Activated T-helper 2 cell treated with anti-CD3 and anti-CD28 coated beads, Interferon-gamma antibody, Interleukin-2, Interleukin-4, amounts not matched to agents 10 μg/mL and 5 μg/mL and 100 μg/mL, durations not matched to agents 14 hours and 24 hours and 36 hours (primary cell): Measurements from ENCODE around the gene TRAPPC3. TPM values are rescaled to one million over a fixed set of nuclear protein-coding genes. Genes with fewer than 3 reads are reported as not detected.

ENCODE experiments used
- DNase-seq: peaks from one replicate; pipeline ENCODE4 v3.0.0; 2021; ENCODE audit warnings: low spot score
- H3K27ac Mint-ChIP-seq: one replicate; pipeline ENCODE4 v1.8.0; 2021; ENCODE audit warnings: mixed read lengths
- H3K27me3 Mint-ChIP-seq: one replicate; pipeline ENCODE4 v1.8.0; 2021; ENCODE audit warnings: low read depth, mixed read lengths
- H3K36me3 Mint-ChIP-seq: one replicate; pipeline ENCODE4 v1.8.0; 2021; ENCODE audit warnings: low read depth, mixed read lengths
- H3K4me1 Mint-ChIP-seq: one replicate; pipeline ENCODE4 v1.8.0; 2021; ENCODE audit warnings: low read depth, mixed read lengths
- H3K4me3 Mint-ChIP-seq: one replicate; pipeline ENCODE4 v1.8.0; 2021; ENCODE audit warnings: low read depth, mild to moderate bottlenecking, moderate library complexity, mixed read lengths
- H3K9me3 Mint-ChIP-seq: one replicate; pipeline ENCODE4 v1.8.0; 2021; ENCODE audit warnings: mixed read lengths
- intact Hi-C: fragments of 100-400 bp; cut with micrococcal nuclease; formaldehyde crosslinking; loops from one replicate; pipeline ENCODE4 v1.15.1; 2023
- total RNA-seq: library from RNA; stranded (reverse); gene quantifications from 2 replicates; pipeline ENCODE4 v1.2.3, GENCODE V29; 2022

Gene TRAPPC3
- total RNA-seq, 1 donor from 2014 or later, result 68.4 TPM

DNA sequence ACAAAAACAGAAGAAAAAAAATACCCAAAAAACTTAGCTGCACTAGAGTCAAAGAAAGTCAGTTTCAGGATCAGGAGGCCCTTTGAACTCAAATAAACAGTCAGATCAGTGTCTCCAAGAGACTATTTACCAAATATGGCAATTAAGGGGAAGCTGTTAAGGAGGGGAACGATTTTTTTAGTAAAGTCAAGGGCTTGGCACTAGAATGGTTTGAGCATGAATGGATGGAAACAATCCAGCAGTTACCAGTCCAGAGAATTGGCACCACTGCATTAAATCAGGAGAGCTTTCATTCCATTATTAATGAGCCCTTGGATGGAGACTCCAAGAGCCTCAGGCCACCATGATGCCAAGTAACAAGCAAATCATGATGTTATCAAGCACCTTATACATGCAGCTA, 7.2 kb downstream of the TRAPPC3 start:
- Mint-ChIP-seq H3K36me3 (peaks cover 49% of the 10 kb centered on the region), H3K4me1 (peaks cover 29% of the 10 kb centered on the region), H3K4me3 (no peak overlapping the region), H3K9me3 (peaks cover 3% of the 10 kb centered on the region), H3K27ac (no peak overlapping the region), H3K27me3 (no peaks in the 10 kb centered on the region)
- no peak for DNase-seq
- intact Hi-C loops, result no loop called here

DNA sequence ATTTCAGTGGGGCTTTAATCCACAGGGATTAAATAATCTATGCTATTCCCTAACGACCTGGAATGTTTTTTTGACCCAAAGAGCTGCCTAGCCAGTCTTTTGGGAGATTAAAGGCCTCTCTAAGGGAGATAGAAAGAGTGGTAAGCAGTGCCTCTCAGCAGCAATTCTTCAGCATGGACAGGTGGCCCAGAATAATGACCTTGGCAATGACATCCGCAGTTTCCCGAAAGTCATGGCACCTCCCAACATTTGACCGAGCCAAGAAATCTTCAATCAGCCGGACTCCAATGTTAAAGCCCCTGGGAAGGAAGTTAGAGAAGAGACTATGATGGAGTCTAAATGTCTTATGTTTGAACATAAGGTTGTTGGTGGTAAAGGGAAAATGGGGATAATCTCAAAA, 9.8 kb downstream of the TRAPPC3 start:
- no peak overlapping the region for H3K4me3 Mint-ChIP-seq
- no peaks in the 10 kb centered on the region for H3K9me3 Mint-ChIP-seq
- peaks cover 31% of the 10 kb centered on the region for H3K4me1 Mint-ChIP-seq
- DNase-seq, result no peak
- no peak overlapping the region for H3K27ac Mint-ChIP-seq
- intact Hi-C loops, result no loop called here
- H3K27me3 Mint-ChIP-seq, result no peaks in the 10 kb centered on the region
- H3K36me3 Mint-ChIP-seq, result peaks cover 50% of the 10 kb centered on the region

DNA sequence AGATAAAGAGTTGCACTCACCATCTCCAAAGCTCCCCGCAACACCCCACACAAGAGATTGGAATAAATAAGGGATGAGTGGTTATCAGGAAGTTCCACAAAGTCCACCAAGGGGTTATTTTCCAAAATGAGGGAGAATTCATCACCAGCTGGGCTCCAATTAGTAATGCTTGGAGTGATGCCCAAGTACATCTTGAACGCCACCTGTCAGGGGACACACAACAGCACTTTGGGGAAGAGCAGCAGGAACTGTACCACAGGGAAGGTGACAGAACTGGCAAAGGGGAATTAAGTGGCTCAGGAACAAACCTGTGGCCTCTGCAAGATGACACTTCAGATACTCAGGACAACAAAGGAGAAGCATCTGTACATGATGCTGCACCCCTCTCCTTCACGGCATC, 11.5 kb downstream of the TRAPPC3 start:
- H3K4me1 Mint-ChIP-seq, result peaks cover 22% of the 10 kb centered on the region
- no peak overlapping the region for H3K4me3 Mint-ChIP-seq
- no peak for DNase-seq
- peaks cover 39% of the 10 kb centered on the region for H3K36me3 Mint-ChIP-seq
- H3K9me3 Mint-ChIP-seq, result no peaks in the 10 kb centered on the region
- intact Hi-C loops, result no loop called here
- H3K27ac Mint-ChIP-seq, result no peak overlapping the region
- no peaks in the 10 kb centered on the region for H3K27me3 Mint-ChIP-seq

DNA sequence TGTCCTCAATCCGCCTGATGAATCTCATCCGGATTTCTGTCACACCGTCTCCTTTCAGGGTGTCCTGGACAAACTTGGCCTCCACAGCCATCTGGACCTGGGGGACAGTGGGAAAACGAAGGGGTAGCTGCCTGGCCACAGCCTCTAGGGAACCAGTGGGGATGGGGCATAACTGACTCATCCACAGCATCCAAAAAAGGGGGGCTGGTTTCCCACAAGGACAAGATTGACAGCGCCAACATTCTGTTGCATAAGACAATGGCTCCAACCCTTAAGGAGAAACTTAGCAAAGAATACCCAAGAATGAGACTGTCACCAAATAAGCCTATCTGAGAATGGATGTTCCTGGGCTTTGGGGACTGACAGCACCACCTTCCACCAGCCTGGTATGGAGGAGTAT, 12.1 kb downstream of the TRAPPC3 start:
- Mint-ChIP-seq H3K27me3 (no peaks in the 10 kb centered on the region), H3K36me3 (peaks cover 37% of the 10 kb centered on the region), H3K4me3 (no peak overlapping the region), H3K4me1 (peaks cover 21% of the 10 kb centered on the region), H3K27ac (no peak overlapping the region), H3K9me3 (no peaks in the 10 kb centered on the region)
- intact Hi-C loops, result no loop called here
- no peak for DNase-seq

DNA sequence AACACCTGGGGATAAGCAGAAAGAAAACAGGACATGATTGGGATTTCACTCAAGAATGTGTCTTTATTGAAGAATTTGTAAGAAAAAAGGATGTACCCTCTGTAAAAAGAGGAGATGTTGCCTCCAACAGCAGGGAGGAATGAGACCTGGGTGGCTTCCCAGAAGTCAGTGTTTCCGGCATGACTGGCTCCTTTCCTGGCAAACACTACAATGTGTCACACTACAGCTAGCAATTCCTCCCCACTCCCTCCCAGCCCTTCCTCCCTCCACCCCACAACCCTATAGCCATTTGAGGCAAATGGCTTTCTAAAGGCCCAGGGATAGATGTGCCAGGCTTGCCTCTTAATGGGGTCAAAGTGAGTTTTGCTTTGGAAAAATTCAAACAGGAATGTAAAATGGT, 12.8 kb downstream of the TRAPPC3 start:
- Mint-ChIP-seq H3K4me1 (peaks cover 17% of the 10 kb centered on the region), H3K27me3 (no peaks in the 10 kb centered on the region), H3K27ac (no peak overlapping the region), H3K36me3 (peaks cover 33% of the 10 kb centered on the region), H3K4me3 (no peak overlapping the region), H3K9me3 (no peaks in the 10 kb centered on the region)
- DNase-seq, result no peak
- intact Hi-C loops, result no loop called here

DNA sequence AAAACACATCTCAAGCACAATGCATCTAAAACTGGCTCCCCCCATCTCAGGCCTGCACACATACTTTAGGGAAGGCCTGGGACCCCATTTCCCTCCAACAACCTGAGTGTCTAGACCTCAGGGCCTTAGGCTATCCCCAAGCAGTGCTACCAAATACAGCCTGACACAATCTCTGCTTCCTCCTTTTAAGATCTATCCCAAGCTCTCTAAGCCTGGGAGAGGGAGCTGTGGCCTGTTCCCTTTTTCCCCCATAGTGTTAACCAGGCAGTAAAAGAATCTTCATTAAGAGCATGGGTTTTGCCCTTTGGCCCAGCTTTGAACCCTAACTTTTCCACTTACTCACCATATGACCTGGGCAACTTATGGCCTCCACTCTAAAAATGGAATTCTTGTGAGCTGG, 13.5 kb downstream of the TRAPPC3 start:
- no peak overlapping the region for H3K27ac Mint-ChIP-seq
- H3K4me3 Mint-ChIP-seq, result no peak overlapping the region

DNA sequence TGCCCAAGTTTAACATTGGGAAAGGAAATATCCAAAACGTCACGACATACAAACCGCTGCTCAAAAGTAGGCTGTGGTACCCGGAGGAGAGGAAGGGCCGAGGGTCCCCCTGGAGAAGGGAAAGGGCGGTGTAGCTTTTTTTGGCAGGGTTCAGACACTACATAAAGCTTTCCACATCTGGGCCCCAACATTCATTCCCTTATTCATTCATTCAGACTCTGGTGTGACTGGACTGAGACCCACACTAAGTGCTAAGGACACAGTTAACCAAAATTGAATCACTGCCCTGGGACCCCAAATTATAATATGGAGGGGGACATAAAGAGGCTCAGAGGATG, 14.0 kb downstream of the TRAPPC3 start:
- Mint-ChIP-seq H3K36me3 (peaks cover 27% of the 10 kb centered on the region), H3K27ac (no peak overlapping the region), H3K27me3 (no peaks in the 10 kb centered on the region), H3K9me3 (no peaks in the 10 kb centered on the region), H3K4me1 (peaks cover 7% of the 10 kb centered on the region), H3K4me3 (no peak overlapping the region)
- DNase-seq, result no peak
- intact Hi-C loops, result no loop called here

More for the DNA sequence above, 13.5 kb downstream of the TRAPPC3 start:
- intact Hi-C loops, result no loop called here
- Mint-ChIP-seq H3K27me3 (no peaks in the 10 kb centered on the region), H3K36me3 (peaks cover 27% of the 10 kb centered on the region), H3K4me1 (peaks cover 10% of the 10 kb centered on the region), H3K9me3 (no peaks in the 10 kb centered on the region)
- no peak for DNase-seq

DNA sequence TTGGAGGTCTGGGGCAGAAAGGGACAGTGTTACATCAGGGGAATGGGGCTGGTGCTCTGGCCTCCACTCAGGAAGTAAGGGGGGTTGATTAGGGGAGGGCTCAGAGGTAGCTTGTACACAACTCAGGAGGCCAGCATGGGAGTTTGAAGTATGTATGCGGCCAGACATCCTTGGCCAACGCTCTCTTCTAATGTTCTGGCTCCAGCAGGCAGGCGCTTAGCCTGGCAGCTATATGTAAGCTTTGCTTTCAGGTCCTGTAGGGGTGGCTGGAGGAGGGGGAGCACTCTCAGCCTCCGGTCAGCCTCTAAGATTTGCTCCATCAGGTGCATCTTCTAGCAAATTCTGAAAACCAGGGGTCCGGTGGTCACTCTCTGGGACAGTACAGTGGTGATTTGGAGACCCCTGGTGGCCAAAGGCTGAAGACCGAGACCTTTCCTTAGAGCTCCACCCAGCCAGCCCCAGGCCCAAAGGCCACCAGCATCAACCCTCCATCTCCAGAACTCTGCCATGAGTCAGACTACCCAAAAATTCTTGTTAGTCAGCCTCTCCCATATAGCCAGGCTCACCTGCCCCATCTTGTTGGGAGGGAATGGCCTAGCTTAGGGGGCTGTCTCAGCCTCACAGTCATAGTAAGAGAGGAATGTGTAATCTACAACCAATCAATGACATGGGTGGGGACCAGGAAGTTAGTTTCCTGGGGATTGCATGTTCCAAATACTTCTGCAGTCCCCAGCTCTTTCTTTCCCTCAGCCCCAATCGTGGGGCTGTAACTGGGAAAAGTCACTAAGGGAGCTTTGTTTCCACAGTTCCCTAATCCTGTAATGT, 14.6 kb downstream of the TRAPPC3 start:
- Mint-ChIP-seq H3K36me3 (peaks cover 22% of the 10 kb centered on the region), H3K27me3 (no peaks in the 10 kb centered on the region), H3K27ac (no peak overlapping the region), H3K4me1 (peaks cover 7% of the 10 kb centered on the region), H3K9me3 (no peaks in the 10 kb centered on the region), H3K4me3 (no peak overlapping the region)
- intact Hi-C loops, result loop anchor here (1.0 kb wide), 1 partner anchor 35 kb away; no protein-coding TSS in a partner anchor
- DNase-seq, result no peak

DNA sequence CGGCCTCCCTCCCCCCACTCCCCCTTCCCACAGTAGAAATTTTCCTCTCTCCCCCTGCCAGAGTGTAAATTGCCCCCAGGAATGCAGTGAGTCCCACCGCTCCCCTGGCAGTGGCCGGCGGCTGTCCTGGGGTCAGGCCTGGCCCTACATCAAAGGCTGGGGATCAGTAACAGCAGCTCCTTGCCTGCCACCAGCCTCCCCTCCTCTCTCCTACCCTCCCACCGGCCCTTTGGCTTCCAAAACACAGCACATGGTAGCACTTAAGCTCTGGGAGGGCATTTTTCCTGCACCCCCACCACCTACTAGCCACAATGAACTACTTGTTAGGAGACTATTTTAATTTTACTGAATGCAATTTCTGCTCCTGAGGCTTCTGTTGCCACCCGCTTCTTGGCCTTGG, 15.3 kb downstream of the TRAPPC3 start:
- Mint-ChIP-seq H3K4me3 (no peak overlapping the region), H3K27ac (no peak overlapping the region), H3K27me3 (no peaks in the 10 kb centered on the region)

DNA sequence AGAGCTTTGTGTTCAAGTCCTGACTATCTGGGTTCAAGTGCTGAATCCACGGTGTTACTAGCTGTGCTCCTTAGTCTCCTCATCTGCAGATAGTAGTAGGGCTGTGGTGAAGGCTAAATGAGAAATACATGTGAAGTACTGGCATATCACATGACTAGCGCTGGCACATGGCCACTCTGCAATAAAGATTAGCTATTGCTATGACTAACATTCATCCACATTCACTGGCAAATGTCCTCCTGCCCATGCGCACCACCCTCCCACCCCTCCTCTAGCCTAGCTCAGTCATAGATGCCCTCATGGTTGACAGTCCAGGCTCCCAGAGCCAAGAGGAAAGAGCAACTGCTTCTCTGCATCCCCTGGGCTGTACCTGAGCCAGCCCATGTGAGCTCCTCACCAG, 15.8 kb downstream of the TRAPPC3 start:
- peaks cover 15% of the 10 kb centered on the region for H3K36me3 Mint-ChIP-seq
- H3K27ac Mint-ChIP-seq, result no peak overlapping the region
- intact Hi-C loops, result no loop called here
- DNase-seq, result no peak
- H3K9me3 Mint-ChIP-seq, result no peaks in the 10 kb centered on the region
- H3K27me3 Mint-ChIP-seq, result no peaks in the 10 kb centered on the region
- no peak overlapping the region for H3K4me3 Mint-ChIP-seq
- H3K4me1 Mint-ChIP-seq, result peaks cover 7% of the 10 kb centered on the region

More for the DNA sequence above, 15.3 kb downstream of the TRAPPC3 start:
- Mint-ChIP-seq H3K4me1 (peaks cover 7% of the 10 kb centered on the region), H3K9me3 (no peaks in the 10 kb centered on the region), H3K36me3 (peaks cover 15% of the 10 kb centered on the region)
- DNase-seq, result no peak
- intact Hi-C loops, result loop anchor here (1.0 kb wide), 1 partner anchor 35 kb away; no protein-coding TSS in a partner anchor

DNA sequence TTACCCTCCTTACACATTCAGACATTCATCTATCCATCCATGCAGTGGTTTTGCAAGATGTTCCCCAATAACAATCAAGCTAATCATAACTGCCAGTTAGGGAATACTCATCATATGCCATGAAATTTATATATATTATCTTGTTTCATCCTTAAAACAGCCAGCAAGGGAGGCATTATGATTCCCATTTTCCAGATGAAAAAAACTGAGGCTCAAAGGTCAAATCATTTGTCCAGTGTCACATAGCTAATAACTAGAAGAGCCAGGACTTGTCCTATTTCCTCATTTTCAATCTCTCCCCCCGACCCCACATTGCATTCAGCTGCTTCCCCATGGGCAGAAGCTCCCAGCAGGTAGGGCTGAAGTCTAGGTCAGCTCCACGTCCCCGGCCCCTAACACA, 17.3 kb downstream of the TRAPPC3 start:
- H3K27ac Mint-ChIP-seq, result no peak overlapping the region
- no peaks in the 10 kb centered on the region for H3K27me3 Mint-ChIP-seq
- peaks cover 7% of the 10 kb centered on the region for H3K36me3 Mint-ChIP-seq
- peaks cover 7% of the 10 kb centered on the region for H3K4me1 Mint-ChIP-seq
- H3K4me3 Mint-ChIP-seq, result no peak overlapping the region
- no peak for DNase-seq
- H3K9me3 Mint-ChIP-seq, result no peaks in the 10 kb centered on the region
- intact Hi-C loops, result no loop called here

DNA sequence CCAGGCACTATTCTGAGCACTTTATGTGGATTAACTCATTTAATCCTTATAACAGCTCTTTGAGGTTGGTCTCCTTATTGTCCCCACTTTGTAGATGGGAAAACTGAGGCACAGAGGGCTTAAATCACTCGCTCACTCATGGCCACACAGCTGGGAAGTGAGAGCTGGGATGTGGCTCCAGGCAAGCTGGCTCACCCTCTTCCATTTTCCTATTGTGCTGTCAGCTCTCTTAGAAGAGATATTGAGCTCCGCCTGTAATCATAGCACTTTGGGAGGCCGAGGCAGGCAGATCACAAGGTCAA, 20.4 kb downstream of the TRAPPC3 start:
- no peak for DNase-seq
- no peaks in the 10 kb centered on the region for H3K9me3 Mint-ChIP-seq

DNA sequence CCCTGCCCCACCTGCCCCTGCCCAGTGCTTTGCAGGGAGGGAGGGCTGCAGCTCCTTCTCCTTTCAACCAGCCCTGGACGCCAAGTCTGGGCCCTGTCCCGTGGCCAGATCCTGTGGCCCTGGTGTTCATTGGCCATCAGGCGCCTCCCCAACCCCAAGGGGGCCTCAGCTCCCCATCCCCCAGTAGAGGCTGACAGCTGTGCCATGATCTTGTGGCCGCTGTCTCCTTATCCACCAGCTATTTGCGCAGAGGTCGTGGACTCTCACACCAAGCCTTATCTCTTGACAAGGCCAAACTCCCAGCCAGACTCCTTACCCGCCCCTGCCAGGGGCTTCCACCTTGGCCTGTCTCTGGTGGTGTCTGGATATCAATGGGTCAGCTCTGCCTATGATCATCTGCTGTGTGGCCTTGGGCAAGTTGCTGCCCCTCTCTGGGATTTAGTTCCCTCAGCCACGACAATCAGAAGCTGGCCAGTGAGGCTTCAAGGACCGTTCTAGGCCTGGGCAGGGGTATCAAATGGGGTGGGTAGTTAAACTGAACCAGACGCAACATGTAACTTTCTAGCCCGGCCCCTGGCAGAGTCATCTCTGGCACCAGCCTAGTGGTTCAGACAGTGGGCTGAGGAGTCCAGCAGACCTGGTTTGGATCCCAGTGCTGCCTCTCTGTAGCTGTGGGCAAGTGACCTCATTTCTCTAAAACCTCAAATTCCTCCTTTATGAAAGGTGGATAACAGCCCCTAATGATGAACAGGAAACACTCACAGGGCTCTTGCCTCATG, 21.0 kb downstream of the TRAPPC3 start:
- Mint-ChIP-seq H3K36me3 (no peaks in the 10 kb centered on the region), H3K4me3 (no peak overlapping the region), H3K27me3 (peaks cover 24% of the 10 kb centered on the region), H3K4me1 (peaks cover 6% of the 10 kb centered on the region), H3K27ac (no peak overlapping the region), H3K9me3 (no peaks in the 10 kb centered on the region)
- intact Hi-C loops, result no loop called here
- no peak for DNase-seq

More for the DNA sequence above, 20.4 kb downstream of the TRAPPC3 start:
- Mint-ChIP-seq H3K27me3 (peaks cover 19% of the 10 kb centered on the region), H3K4me1 (peaks cover 3% of the 10 kb centered on the region), H3K36me3 (no peaks in the 10 kb centered on the region), H3K4me3 (no peak overlapping the region), H3K27ac (no peak overlapping the region)
- intact Hi-C loops, result no loop called here
